Tibial artery (tissue), 4 donors: Measurements from ENCODE around the gene ANKRD13A.
"Not testable (repeated sequence)": the region's sequence is repeated elsewhere in the genome, so short reads cannot be mapped to it uniquely, and the experiment has no call there.

Experiments
- DNase-seq, 2 donors: peaks; one replicate each; pipeline ENCODE4 v3.0.0-alpha.2; 2019
- H3K27ac ChIP-seq, 2 donors: fragments of 200-600 bp; sonication (generic) in 1 of 2; 1 replicate in 1 of 2; 2 replicates in 1 of 2; pipeline ENCODE4 v1.5.1; 2018 to 2019; ENCODE audit warnings: mild to moderate bottlenecking in 1 of 2
- H3K27me3 ChIP-seq, 2 donors: fragments of 200-600 bp; sonication (generic) in 1 of 2; one replicate each; pipeline versions ENCODE4 v1.5.1 to v1.6.0; 2016 to 2019
- H3K36me3 ChIP-seq, 3 donors: fragments of 200-600 bp; sonication (generic) in 2 of 3; one replicate each; pipeline ENCODE4 v1.5.1; 2016 to 2019; ENCODE audit warnings: mild to moderate bottlenecking in 2 of 3
- H3K4me1 ChIP-seq, 4 donors: fragments of 200-600 bp; sonication (generic) in 2 of 4; 1 replicate in 3 of 4; 2 replicates in 1 of 4; pipeline ENCODE4 v1.5.1; 2016 to 2019
- H3K4me3 ChIP-seq, 2 donors: fragments of 200-600 bp; sonication (generic) in 1 of 2; 1 replicate in 1 of 2; 2 replicates in 1 of 2; pipeline ENCODE4 v1.5.1; 2018 to 2019; ENCODE audit warnings: mild to moderate bottlenecking in 2 of 2
- H3K9me3 ChIP-seq, 3 donors: fragments of 200-600 bp; sonication (generic) in 1 of 3; one replicate each; pipeline ENCODE4 v1.5.1; 2016 to 2019
- intact Hi-C: fragments of 100-400 bp; cut with DNase I; formaldehyde crosslinking; loops from one replicate; pipeline ENCODE4 v1.15.0; 2023; ENCODE audit warnings: low total_unique reads
- TF ChIP-seq, protein P1 (sequence below), 2 experiments: fragments of 200-600 bp in 1 of 2; fragments of 450-650 bp in 1 of 2; IDR thresholded peaks; one replicate each; pipeline ENCODE4 v1.5.1; 2017 to 2019; ENCODE audit warnings: antibody characterized with exemption in 2 of 2, mild to moderate bottlenecking in 1 of 2, moderate library complexity in 1 of 2

The ANKRD13A gene

DNA sequence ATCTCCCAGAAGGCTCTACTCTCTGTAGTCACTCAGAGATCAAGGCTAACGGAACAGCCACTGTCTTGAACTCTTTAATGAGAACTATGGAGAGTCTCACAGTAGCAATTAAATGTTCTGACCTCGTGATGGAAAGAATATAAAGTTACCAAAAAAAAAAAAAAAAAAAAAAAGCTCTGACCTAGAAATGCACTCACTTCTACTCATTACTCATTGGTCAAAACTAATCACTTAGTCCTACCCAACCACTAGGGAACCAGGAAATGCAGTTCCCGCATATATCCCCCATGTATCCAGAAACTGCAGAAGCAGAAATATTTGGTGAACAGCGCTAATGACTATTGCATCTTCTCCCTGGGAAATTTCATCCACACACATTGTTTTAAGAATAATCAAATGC lies 78.6 kb downstream of the ANKRD13A start:
- H3K27ac ChIP-seq = no peak overlapping the region
- H3K4me3 ChIP-seq = no peak overlapping the region
- no peak for DNase-seq
- intact Hi-C loops = no loop called here
- TF ChIP-seq, protein P1, sequence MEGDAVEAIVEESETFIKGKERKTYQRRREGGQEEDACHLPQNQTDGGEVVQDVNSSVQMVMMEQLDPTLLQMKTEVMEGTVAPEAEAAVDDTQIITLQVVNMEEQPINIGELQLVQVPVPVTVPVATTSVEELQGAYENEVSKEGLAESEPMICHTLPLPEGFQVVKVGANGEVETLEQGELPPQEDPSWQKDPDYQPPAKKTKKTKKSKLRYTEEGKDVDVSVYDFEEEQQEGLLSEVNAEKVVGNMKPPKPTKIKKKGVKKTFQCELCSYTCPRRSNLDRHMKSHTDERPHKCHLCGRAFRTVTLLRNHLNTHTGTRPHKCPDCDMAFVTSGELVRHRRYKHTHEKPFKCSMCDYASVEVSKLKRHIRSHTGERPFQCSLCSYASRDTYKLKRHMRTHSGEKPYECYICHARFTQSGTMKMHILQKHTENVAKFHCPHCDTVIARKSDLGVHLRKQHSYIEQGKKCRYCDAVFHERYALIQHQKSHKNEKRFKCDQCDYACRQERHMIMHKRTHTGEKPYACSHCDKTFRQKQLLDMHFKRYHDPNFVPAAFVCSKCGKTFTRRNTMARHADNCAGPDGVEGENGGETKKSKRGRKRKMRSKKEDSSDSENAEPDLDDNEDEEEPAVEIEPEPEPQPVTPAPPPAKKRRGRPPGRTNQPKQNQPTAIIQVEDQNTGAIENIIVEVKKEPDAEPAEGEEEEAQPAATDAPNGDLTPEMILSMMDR (IDR thresholded peaks at IDR 0.05) = no peak
- no peaks in the 10 kb centered on the region for H3K9me3 ChIP-seq
- H3K36me3 ChIP-seq = no peaks in the 10 kb centered on the region
- H3K27me3 ChIP-seq = no peaks in the 10 kb centered on the region
- peaks cover 0 to 7% (median 2%) of the 10 kb centered on the region in 4 donors for H3K4me1 ChIP-seq

DNA sequence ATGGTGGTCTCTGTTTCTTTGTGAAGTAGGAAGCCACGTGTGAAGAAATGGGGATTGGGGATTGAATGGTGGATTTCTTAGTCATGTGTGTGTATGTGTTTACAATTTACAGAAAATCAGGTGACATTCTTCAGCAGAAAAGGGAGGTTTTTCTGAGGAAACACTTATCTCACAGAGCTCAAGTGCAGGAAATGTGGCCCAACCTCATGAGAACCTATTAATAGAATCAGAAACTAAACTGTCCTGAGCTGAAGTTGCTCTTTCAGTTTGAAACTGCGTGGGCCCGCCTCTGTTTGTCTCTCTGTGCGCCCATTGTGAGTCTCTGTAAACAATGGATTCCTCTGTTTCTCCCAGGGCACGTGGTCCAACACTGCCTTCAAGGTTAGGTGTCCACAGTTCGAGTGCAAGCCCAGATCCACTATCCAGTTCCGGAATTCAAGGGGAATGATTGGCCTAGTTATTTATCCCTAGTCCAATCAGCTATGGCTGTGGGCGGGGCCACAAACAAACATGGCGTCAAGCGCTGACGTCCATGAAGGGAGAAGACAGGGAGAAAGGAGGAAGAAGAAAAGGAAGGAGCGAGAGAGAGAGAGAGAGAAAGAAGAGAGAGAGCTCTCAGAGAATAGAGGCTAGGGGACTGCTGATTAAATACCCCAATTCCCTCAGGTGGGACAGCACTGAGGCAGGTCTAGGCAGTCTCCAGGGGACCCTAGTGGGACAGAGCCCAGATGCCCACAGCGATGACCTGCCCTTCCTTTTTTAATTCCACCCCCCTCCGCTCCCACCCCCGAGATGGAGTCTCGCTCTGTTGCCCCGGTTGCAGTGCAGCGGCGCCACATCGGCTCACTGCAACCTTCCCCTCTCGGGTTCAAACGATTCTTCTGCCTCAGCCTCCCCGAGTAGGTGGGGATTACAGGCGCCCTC lies 80.5 kb downstream of the ANKRD13A start:
- no peaks in the 10 kb centered on the region for H3K27me3 ChIP-seq
- no peak overlapping the region for H3K27ac ChIP-seq
- H3K4me1 ChIP-seq = no peaks in the 10 kb centered on the region
- intact Hi-C loops = loop anchor here (10.0 kb wide), 1 partner anchor 65 kb away; no protein-coding TSS in a partner anchor
- H3K9me3 ChIP-seq = no peaks in the 10 kb centered on the region
- peak in 1 of 2 donors; percentile 49 for DNase-seq
- no peaks in the 10 kb centered on the region for H3K36me3 ChIP-seq
- peak overlapping the region in 1 of 2 donors; percentile 10 for H3K4me3 ChIP-seq
- TF ChIP-seq, protein P1 (IDR thresholded peaks at IDR 0.05) = no peak

DNA sequence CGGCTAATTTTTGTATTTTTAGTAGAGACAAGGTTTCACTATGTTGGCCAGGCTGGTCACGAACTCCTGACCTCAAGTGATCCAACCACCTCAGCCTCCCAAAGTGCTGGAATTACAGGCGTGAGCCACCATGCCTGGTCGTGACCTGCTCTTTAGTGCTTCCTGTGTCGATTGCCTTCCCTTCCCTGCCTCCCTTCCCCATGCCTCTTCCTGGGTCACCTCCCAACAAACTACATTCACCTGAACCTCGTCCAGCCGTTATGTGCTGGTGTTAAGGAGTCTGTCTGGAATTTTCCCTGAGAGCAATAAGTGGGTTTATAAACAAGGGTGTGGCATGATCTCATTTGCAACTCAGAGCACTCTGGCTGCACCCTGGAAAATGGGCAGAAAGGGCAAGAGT lies 81.2 kb downstream of the ANKRD13A start:
- H3K36me3 ChIP-seq = no peaks in the 10 kb centered on the region
- H3K27ac ChIP-seq = no peak overlapping the region
- no peaks in the 10 kb centered on the region for H3K9me3 ChIP-seq
- H3K27me3 ChIP-seq = no peaks in the 10 kb centered on the region
- H3K4me3 ChIP-seq = no peak overlapping the region
- no peak for DNase-seq
- TF ChIP-seq, protein P1 (IDR thresholded peaks at IDR 0.05) = no peak
- no peaks in the 10 kb centered on the region for H3K4me1 ChIP-seq
- intact Hi-C loops = loop anchor here (10.0 kb wide), 1 partner anchor 66 kb away; no protein-coding TSS in a partner anchor

DNA sequence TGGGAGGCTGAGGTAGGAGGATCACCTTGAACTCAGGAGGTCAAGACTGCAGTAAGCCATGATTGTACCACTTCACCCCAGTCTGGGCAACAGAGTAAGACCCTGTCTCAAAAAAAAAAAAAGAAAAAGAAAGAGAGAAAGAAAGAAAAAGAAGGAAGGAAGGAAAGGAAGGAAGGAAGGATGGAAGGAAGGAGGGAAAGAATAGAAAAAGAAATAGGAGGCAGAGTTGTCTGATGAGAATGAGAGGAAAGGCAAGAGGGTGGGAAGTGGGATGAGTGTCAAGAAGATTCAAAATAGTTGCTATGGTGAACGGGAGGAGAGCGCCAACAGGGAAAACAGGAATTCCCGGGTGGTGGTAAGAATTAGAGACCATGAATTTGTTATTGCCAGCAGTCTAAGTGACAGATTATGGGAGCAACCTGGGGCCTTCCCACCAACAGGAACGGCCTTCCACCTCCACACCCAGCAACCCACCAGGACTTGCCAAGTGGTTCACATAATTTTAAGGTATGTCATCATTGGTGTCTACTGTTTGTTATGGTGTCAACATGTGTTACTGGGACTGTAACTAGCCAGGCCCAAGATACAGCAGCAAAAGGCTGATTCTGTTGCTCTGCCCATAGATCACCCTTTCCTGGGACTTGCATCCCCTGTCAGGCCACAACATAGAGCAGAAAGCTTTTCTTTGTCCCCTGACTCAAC lies 85.2 kb downstream of the ANKRD13A start:
- intact Hi-C loops = loop anchor here (10.0 kb wide), 1 partner anchor 70 kb away; no protein-coding TSS in a partner anchor
- no peak overlapping the region for H3K27ac ChIP-seq
- H3K27me3 ChIP-seq = peaks cover 0 to 2% of the 10 kb centered on the region in 2 donors
- TF ChIP-seq, protein P1 (IDR thresholded peaks at IDR 0.05) = no peak
- H3K36me3 ChIP-seq = no peaks in the 10 kb centered on the region
- H3K4me1 ChIP-seq = no peaks in the 10 kb centered on the region
- H3K9me3 ChIP-seq = no peaks in the 10 kb centered on the region
- DNase-seq = no peak
- H3K4me3 ChIP-seq = no peak overlapping the region

DNA sequence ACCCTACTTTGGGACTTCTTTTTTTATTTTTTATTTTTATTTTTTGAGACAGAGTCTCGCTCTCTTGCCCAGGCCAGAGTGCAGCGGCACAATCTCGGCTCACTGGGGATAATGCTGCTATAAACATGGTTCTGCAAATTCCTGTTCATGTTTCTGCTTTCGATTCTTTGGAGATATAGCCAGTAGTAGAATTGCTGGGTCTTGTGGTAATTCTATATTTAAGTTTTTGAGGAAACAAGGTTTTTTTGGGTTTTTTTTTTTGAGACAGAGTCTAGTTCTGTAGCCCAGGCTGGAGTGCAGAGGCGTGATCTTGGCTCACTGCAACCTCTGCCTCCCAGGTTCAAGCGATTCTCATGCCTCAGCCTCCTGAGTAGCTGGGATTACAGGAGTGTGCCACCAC lies 89.0 kb downstream of the ANKRD13A start:
- not testable (repeated sequence) for H3K27ac ChIP-seq, H3K4me1 ChIP-seq, H3K4me3 ChIP-seq, DNase-seq, H3K36me3 ChIP-seq, H3K27me3 ChIP-seq, H3K9me3 ChIP-seq
- intact Hi-C loops = loop anchor here (10.0 kb wide), 1 partner anchor 73 kb away; no protein-coding TSS in a partner anchor

DNA sequence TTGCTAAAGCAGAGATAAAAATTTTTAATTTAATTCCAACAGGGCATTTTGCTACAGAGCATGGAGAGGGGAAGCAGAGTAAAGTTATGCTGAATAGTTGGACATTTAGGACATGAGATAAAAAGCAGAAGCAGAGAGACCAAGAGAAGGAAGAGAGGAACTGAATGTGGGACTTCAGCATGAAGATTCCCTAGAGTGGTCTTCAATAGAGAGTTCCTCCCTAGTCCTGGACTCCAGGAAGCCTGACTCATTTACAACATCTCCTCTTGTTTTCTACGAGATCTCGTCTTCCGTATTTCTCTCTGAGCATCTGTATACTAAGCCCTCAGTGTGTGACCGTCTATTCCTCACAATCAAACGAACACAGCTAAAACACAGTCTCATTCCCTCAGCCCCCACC lies 89.7 kb downstream of the ANKRD13A start:
- intact Hi-C loops = loop anchor here (10.0 kb wide), 1 partner anchor 74 kb away; no protein-coding TSS in a partner anchor
- Histone ChIP-seq H3K4me3 (no peak overlapping the region), H3K27me3 (peaks cover 0 to 2% of the 10 kb centered on the region in 2 donors), H3K36me3 (no peaks in the 10 kb centered on the region), H3K27ac (no peak overlapping the region), H3K4me1 (no peaks in the 10 kb centered on the region), H3K9me3 (no peaks in the 10 kb centered on the region)
- TF ChIP-seq, protein P1 (IDR thresholded peaks at IDR 0.05) = no peak
- DNase-seq = no peak
